ENCODE results near the gene FRMD1. TPM values are rescaled to one million over a fixed set of nuclear protein-coding genes. Genes with fewer than 3 reads are reported as not detected.

Gene FRMD1
- total RNA-seq, 1 experiment from 2014 or later: not detected

- intact Hi-C loops (cut with micrococcal nuclease; ENCODE audit: unreplicated experiment): no loop called here
- H3K27ac ChIP-seq: no peak overlapping the region
- CTCF ChIA-PET: no interaction called here
- H3K9me3 ChIP-seq (ENCODE audit: insufficient read depth, low read depth): no peaks in the 10 kb centered on the region
- BruUV-seq (replicated peaks): no TSS peak
- no peaks in the 10 kb centered on the region for H3K9me2 ChIP-seq (ENCODE audit: insufficient read depth)
- H3F3A ChIP-seq (ENCODE audit: insufficient read depth, low read depth): no peaks in the 10 kb centered on the region
- peaks cover 20% of the 10 kb centered on the region for H3K27me3 ChIP-seq (ENCODE audit: insufficient read depth, low read depth)
- H3K79me2 ChIP-seq (ENCODE audit: low read depth): no peaks in the 10 kb centered on the region
- no peaks in the 10 kb centered on the region for H3K4me1 ChIP-seq (replicated peaks; ENCODE audit: insufficient read depth)
- POLR2A ChIA-PET (ENCODE audit: unreplicated experiment): no interaction called here
- no peak overlapping the region for H2AFZ ChIP-seq
- H3K4me2 ChIP-seq: no peak overlapping the region
- TF ChIP-seq EZH2 (IDR thresholded peaks at IDR 0.05; ENCODE audit: low read depth): no peak
- TF ChIP-seq, protein P1, sequence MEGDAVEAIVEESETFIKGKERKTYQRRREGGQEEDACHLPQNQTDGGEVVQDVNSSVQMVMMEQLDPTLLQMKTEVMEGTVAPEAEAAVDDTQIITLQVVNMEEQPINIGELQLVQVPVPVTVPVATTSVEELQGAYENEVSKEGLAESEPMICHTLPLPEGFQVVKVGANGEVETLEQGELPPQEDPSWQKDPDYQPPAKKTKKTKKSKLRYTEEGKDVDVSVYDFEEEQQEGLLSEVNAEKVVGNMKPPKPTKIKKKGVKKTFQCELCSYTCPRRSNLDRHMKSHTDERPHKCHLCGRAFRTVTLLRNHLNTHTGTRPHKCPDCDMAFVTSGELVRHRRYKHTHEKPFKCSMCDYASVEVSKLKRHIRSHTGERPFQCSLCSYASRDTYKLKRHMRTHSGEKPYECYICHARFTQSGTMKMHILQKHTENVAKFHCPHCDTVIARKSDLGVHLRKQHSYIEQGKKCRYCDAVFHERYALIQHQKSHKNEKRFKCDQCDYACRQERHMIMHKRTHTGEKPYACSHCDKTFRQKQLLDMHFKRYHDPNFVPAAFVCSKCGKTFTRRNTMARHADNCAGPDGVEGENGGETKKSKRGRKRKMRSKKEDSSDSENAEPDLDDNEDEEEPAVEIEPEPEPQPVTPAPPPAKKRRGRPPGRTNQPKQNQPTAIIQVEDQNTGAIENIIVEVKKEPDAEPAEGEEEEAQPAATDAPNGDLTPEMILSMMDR (conservative IDR thresholded peaks at IDR 0.05): no peak
- H3K4me3 ChIP-seq: no peak overlapping the region
- no peaks in the 10 kb centered on the region for H4K20me1 ChIP-seq (ENCODE audit: insufficient read depth)
- no peaks in the 10 kb centered on the region for H3K36me3 ChIP-seq (ENCODE audit: low read depth)
- DNase-seq: no peak
Observed at GRCh38 chr6:168048724-168049025, 30.3 kb downstream of the FRMD1 start.

- Histone ChIP-seq H3K27ac (no peak overlapping the region), H4K20me1 (ENCODE audit: insufficient read depth) (no peaks in the 10 kb centered on the region), H3F3A (ENCODE audit: insufficient read depth, low read depth) (no peaks in the 10 kb centered on the region), H3K9me2 (ENCODE audit: insufficient read depth) (no peaks in the 10 kb centered on the region), H3K27me3 (ENCODE audit: insufficient read depth, low read depth) (peaks cover 19% of the 10 kb centered on the region), H3K36me3 (ENCODE audit: low read depth) (no peaks in the 10 kb centered on the region), H2AFZ (no peak overlapping the region), H3K79me2 (ENCODE audit: low read depth) (no peaks in the 10 kb centered on the region), H3K4me1 (replicated peaks; ENCODE audit: insufficient read depth) (no peaks in the 10 kb centered on the region), H3K9me3 (ENCODE audit: insufficient read depth, low read depth) (no peaks in the 10 kb centered on the region), H3K4me2 (no peak overlapping the region), H3K4me3 (no peak overlapping the region)
- BruUV-seq (replicated peaks): no TSS peak
- TF ChIP-seq, protein P1 (conservative IDR thresholded peaks at IDR 0.05): no peak
- TF ChIP-seq EZH2 (IDR thresholded peaks at IDR 0.05; ENCODE audit: low read depth): no peak
- intact Hi-C loops (cut with micrococcal nuclease; ENCODE audit: unreplicated experiment): no loop called here
- POLR2A ChIA-PET (ENCODE audit: unreplicated experiment): no interaction called here
- no peak for DNase-seq
- CTCF ChIA-PET: no interaction called here
Observed at GRCh38 chr6:168047841-168048723, 30.9 kb downstream of the FRMD1 start.

DNA sequence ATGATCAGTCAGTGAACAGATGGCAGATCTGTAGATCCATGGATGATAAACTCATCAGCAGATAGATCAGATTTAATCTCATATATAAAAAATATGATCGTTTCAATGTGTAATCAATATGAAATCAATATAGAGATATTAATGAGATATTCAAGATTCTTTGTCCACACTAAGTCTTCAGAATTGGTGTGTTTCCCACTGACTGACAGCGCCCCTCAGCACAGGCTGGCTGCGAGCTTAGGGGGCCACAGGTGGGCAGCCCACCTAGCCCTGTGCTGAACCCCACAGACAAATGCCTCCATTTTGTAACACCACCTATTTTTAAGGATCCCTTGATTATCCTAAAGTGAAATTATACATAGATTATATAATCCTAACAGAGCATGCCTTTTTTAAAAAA, 32.3 kb downstream of the FRMD1 start:
- DNase-seq: no peak
- ChIA-PET CTCF (no interaction called here), POLR2A (ENCODE audit: unreplicated experiment) (no interaction called here)
- Histone ChIP-seq H3F3A (ENCODE audit: insufficient read depth, low read depth) (no peaks in the 10 kb centered on the region), H3K4me2 (no peak overlapping the region), H4K20me1 (ENCODE audit: insufficient read depth) (no peaks in the 10 kb centered on the region), H3K4me3 (no peak overlapping the region), H3K27me3 (ENCODE audit: insufficient read depth, low read depth) (peaks cover 27% of the 10 kb centered on the region), H2AFZ (no peak overlapping the region), H3K9me2 (ENCODE audit: insufficient read depth) (no peaks in the 10 kb centered on the region), H3K79me2 (ENCODE audit: low read depth) (no peaks in the 10 kb centered on the region), H3K9me3 (ENCODE audit: insufficient read depth, low read depth) (no peaks in the 10 kb centered on the region), H3K27ac (no peak overlapping the region), H3K36me3 (ENCODE audit: low read depth) (no peaks in the 10 kb centered on the region), H3K4me1 (replicated peaks; ENCODE audit: insufficient read depth) (no peaks in the 10 kb centered on the region)
- intact Hi-C loops (cut with micrococcal nuclease; ENCODE audit: unreplicated experiment): no loop called here
- TF ChIP-seq, protein P1 (conservative IDR thresholded peaks at IDR 0.05): no peak
- TF ChIP-seq EZH2 (IDR thresholded peaks at IDR 0.05; ENCODE audit: low read depth): no peak
- BruUV-seq (replicated peaks): no TSS peak

All from PC-9 (cell line).